NCI-H526 (cell line): Measurements from ENCODE around the gene PTPRN2.
"Not testable (repeated sequence)": the region's sequence is repeated elsewhere in the genome, so short reads cannot be mapped to it uniquely, and the experiment has no call there.

Experiments
- DNase-seq, 2 experiments: peaks; one replicate each; lab custom pipeline; 2025; lab: John Stamatoyannopoulos, UW

The PTPRN2 gene

DNA sequence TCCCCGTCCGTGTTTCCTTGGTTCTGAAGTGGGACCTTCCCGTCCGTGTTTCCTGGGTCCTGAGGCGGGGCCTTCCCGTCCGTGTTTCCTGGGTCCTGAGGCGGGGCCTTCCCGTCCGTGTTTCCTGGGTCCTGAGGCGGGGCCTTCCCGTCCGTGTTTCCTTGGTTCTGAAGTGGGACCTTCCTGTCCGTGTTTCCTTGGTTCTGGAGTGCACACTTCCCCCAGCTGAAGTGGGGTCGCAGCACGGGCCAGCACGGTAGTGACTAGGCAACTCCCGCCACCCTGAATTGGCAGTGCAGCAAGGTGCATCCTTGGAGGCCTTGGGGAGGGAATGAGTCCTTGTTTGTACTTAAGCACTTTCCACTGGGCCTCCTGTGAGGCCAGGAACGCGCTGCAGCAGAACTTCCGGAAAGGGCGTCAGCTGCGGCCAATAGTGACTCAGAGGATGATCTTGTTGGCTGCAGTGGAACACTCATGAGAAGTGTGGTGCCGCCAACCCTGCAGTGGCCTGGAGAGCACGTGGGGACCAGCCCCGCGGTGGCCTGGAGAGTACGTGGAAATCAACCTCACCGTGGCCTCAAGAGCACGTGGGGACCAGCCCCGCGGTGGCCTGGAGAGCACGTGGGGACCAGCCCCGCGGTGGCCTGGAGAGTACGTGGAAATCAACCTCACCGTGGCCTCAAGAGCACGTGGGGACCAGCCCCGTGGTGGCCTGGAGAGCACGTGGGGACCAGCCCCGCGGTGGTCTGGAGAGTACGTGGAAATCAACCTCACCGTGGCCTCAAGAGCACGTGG is 685.6 kb downstream of the PTPRN2 start:
- not testable (repeated sequence) for DNase-seq

DNA sequence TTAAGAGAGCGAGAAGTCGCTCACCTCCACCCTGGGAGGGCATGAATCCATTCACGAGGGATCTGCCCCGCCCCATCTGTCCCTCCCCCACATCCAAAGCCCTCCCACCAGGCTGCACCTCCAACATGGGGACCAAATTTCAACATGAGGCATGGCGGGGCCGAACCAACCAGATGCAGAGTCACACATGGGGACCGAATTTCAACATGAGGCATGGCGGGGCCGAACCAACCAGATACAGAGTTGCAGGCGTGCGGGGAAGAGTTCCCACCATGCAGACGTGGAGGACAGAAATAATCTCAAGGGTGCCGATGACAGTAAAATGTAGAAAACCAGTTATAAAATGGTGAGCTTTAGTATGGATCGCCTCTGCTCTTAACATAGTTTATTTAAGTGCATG is 686.5 kb downstream of the PTPRN2 start:
- DNase-seq: no peak

DNA sequence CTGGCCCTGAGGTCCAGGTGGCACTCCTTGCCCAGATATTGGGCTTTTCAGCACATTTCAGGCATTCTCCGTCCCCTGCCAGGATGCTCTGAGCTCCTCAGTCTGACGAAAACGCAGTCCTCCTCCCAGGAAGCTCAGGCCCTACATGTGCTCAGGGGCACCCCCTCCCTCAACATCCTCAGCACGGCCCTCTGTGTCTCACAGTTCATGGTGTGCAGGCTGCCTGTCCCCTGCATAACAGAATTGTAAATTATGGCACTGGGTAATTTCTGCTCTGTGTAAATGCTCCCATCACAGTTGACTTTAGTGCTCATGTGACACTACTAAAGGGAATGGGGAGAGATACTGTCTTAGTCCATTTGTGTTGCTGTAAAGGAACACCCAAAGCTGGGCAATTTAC is 687.1 kb downstream of the PTPRN2 start:
- DNase-seq: no peak

DNA sequence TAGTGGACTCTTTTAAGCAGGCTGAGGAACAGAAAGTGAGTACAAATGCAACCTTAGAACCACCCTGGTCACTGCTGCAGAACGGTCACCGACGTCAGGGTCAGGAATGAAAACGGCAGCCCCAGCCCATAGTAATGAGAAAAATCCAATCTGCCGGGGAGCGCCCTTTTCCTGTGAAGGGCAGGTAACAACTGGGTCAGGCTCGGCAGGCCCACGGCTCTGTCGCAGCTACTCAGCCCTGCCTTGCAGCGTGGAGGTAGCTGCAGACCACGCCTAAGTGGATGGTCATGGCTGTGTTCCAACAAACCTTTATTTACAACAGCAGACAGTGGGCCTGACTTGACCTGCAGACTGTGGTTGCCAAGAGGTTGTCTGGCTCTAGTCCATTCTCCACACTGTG is 687.6 kb downstream of the PTPRN2 start:
- DNase-seq: no peak

DNA sequence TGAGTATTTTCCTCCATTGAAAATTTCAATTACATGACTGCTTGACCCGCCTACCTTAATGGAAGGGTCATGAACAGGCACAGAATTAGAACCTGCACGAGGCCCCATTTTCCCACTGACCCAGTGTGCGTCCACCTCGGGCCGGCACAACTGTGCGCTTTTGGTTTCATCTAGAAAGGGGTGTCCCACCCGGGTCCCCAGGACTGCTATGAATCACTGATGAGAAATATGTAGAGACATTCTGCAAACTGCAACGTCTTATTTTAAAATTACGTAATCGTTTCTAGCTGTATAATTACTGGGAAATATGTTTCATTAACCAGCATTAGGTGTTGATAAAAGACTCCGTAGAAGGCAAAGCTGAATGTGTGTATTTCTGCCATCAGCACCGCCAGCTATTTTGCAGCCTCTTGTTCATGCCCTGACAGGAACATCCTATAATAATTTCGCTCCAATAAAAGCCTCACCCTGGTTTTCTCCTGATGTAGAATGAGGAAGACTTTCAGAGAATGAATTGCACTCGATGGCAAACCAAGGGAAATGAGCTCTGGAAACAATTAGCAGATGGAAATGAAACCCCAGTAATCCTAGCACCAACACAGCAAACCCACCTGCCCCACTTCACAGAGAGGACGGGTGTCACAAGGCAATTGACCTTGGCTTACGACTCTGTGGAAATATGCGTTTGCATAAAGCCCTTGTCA is 688.7 kb downstream of the PTPRN2 start:
- DNase-seq: peak in 1 of 2 experiments; percentile 14

DNA sequence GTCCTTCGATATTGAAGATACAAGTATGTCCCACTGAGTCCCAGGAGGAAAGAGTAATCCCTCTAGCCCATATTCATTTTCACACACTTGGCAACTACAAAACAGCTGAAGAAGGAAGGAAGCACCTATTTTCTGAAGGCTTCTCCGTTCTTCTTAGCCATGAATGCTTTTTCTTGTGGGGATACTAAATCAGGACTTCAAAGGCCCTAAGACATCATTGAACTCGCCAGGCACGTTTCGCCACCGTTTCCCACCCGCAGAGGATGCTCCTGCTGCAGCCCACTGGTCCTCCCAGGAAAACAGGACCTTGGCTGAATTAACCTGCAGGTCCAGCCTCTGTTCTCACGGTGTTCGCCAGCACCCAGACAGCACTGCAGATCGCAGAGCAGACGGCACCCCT is 689.4 kb downstream of the PTPRN2 start:
- DNase-seq: no peak

DNA sequence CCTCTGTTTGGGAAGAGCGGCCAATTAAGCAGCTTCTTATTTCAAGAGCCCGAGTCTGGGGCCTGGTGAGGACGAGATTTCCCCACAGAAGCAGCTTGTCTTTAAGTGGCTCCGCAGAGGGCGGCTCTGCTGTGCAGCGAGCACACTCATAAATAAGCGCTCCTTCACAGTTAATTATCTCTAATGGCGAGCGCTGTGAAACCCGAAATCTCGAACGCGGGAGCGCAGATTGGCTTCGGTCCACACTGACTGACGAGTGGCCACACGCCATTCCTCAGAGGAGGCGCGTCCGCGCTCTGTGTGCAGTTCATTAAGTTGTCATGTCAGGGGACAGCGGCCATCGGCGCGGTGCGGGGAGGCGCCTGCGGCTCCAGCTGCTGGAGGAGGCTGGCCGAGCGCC is 689.9 kb downstream of the PTPRN2 start:
- DNase-seq: no peak

DNA sequence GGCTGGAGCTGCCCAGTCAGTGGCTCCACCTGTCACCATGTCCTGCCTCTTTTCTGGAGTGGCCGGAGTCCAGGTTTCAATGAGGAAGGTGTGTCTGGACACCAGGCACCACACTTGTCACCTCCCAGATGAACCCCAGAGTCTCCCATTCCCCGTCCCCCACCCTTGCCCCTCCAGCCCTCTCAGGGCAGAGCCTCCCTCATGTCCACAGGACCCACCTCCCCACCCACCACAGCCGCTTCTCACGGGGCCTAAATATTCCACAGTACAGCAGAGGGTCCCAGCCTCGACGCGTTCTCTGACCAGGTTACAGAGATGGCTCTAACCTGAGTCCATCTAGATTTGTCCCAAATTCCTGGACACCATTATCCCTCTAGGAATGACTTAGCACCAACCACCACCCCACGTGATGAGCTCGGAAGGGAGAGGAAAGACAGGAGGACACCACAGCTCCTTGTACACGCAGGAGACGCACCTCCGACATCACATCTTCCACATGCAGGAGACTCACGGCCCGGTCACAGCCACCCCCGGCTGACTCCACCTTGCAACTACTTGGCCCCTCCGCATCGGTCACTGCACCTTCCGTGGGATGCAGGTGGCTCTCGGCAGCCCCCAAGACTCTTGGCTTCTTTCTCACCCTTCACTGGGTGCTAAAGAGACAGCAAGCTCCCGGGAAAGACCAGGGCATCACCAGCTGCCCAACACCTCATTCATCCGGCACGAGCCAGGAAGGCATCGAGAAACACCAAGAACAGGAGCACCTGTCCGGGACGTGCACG is 690.7 kb downstream of the PTPRN2 start:
- no peak for DNase-seq

DNA sequence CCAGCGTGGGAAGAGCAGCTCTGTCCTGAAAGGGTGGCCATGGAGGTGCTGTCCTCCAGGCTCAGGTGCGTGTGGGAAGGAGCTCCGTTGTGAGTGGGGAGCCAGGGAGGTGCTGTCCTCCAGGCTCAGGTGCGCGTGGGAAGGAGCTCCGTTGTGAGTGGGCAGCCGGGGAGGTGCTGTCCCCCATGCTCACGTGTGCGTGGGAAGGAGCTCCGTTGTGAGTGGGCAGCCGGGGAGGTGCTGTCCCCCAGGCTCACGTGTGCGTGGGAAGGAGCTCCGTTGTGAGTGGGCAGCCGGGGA is 691.3 kb downstream of the PTPRN2 start:
- not testable (repeated sequence) for DNase-seq

DNA sequence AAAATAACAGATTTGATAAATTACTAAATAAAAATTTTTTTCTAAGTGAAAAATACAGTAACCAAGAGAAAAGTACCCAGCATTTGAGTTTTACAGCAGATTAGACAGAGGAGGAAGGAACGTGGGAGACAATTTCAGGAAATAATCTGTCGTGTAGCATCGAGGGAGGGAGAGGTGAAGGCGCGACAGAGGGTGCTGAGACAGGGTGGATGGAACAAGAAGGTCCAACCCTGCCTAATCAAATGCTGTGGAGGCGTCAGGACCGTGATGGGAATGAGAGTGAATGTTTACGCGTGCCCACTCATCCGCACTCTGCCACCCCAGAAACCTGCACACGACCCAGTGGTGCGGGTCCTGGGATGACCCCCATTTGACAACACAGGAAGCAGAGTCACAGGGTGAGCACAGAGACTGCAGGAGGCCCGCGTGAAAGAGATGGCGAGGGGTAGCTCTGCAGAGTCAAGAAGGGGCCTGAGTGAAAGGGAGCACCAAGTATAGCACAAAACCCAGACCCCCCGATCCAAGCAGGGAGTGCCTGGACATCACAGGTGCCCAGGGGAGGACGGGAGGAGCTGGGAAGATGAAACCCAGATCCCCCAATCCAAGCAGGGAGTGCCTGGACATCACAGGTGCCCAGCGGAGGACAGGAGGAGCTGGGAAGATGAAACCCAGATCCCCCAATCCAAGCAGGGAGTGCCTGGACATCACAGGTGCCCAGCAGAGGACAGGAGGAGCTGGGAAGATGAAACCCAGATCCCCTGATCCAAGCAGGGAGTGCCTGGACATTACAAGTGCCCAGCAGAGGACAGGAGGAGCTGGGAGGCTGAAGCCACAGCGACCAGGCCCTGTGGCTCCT is 691.9 kb downstream of the PTPRN2 start:
- DNase-seq: no peak

DNA sequence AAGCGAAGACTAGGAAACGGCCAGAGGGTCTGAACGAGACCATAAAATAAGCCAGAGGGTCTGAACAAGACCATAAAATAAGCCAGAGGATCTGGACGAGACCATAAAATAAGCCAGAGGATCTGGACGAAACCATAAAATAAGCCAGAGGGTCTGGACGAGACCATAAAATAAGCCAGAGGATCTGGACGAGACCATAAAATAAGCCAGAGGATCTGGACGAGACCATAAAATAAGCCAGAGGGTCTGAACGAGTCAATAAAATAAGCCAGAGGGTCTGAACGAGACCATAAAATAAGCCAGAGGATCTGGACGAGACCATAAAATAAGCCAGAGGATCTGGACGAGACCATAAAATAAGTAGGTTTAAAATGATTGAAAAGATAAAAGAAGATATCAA is 692.5 kb downstream of the PTPRN2 start:
- DNase-seq: not testable (repeated sequence)

DNA sequence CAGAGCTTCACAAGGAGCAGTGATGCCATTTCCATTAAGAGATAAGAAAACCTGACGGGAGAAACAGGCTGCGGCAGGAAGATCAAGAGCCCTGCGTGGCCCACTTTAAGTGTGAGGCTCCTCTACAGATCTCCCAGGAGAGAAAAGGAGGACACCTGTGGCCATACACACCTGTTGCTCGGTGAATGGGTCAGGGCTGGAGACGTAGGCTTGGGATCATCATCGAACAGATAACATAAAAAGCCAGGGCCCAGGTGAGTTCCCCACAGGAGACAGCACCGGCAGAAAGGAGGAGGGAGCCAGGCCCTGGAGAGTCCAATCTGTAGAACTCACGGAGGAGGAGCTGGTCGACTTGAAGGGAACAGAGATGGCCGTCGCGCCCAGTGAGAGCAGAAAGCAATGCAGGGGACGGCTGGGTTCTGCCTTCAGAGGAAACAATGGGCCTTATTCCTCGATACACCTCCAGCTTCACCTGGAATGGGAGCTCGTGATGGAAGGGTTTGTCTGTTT is 694.0 kb downstream of the PTPRN2 start:
- no peak for DNase-seq

DNA sequence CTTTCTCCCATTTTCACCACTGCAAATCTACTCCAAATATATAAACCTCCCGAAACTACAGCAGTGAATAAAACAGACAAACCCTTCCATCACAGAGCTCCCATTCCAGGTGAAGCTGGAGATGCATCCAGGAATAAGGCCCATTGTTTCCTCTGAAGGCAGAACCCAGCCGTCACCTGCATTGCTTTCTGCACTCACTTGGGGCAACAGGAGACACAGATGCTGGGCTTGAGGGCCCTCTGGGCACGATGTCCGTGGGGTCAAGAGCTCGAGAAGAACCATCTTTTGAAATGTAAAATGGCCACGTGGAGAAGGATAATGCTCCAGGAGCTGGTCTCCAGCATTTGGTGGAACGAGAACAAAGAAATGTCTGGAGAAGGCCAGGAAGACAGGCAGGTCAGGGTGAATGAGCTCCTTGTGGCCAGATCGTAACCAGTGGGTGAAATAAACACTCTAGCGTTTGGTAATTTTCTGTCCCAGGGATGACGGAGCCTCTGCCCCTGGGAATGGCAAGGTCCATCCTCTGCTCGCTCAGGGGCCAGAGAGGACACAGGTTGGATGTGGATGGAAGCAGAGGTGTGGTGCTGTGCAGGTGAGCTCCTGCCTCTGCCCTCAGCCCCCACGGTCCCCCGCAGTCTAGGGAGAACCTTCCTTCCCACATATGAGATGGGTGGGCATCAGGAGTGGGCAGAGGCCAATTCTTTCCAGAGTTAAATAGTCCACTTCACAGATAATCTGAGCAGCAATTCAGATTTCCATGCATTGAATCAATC is 694.7 kb downstream of the PTPRN2 start:
- no peak for DNase-seq

DNA sequence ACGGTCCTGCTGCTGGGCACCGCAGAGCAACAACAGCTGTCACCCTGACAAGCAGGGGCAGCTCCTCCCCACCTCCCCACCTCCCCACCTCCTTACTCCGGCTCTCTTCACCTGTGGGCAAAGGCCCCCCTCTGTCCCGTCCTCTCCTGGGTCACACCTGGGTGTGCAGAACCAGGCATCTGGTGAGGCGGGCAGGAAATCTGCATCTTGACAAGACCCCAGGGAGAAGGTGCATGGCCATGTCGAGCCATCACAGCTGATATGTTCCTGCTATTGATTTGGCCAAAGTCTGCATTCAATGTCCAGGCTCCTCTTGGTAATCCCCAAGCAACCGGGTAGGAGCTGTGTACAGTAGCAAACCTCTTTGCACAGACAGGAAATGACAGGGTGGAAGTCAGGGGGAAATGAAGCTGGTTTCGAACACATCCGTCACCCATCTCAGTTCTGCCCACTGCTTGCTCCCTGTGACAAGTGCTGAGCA is 696.7 kb downstream of the PTPRN2 start:
- DNase-seq: no peak

DNA sequence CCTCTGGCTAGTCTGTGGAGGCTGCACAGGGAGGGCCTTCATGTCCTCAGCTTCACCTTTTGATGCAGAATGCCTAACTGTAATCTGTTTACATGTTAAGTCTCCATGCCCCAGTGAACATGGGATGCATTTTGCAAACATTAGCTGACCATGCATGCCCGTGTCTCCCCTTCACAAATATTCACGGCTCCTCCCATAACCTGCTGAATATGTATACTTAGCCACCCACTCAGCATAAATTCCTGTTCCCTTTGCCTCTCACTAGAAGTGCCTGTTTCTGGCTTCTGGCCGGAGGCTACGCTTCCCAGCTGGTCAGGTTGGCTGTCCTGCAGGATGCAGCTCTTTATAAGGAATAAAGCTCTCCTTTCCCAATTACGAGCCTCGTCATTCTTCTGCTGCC is 698.1 kb downstream of the PTPRN2 start:
- peak in 1 of 2 experiments; percentile 27 for DNase-seq

DNA sequence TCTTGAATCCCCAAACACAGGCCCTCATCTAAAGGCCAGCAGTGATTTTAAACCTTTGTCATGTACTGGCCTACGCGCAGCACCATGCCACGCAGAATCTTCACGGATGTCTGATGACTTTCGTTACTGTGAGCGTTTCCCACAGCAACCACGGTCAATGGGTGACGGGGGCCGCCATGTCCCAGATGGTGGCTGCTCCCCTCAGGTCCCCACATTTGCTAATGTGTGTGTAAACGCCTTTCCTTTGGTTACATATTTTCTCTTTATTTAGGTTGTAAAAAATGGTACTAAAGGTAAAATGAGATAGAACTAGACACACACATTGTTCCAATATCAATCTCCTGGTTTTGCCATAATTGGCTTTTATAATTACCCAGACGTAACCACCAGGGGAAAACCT is 699.0 kb downstream of the PTPRN2 start:
- DNase-seq: no peak

DNA sequence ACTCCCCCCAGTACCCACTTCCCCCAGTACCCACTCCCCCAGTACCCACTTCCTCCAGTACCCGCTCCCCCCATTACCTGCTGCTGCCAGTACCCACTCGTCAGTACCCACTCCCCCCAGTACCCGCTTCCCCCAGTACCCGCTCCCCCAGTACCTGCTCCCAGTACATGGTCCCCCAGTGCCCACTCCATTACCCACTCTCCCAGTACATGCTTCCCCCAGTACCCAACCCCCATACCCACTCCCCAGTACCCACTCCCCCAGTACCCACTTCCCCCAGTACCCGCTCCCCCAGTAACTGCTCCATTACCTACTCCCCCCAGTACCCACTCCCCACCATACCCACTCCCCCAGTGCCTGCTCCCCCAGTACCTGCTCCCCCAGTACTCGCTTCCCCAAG is 700.2 kb downstream of the PTPRN2 start:
- DNase-seq: no peak

DNA sequence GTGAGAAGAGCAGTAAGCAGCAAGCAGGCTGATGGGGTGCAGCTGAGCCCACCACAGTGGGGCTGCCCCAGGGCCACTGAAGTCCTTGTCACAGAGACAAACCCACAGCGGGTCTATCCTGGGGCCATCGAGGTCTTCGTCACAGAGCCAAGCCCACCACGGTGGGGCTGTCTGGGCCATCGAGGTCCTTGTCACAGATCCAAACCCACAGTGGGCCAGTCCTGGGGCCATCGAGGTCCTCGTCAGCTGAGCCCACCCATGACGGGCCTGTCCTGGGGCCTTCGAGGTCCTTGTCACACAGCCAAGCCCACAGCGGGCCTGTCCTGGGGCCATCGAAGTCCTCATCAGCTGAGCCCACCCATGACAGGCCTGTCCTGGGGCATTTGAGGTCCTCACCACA is 700.9 kb downstream of the PTPRN2 start:
- no peak for DNase-seq

DNA sequence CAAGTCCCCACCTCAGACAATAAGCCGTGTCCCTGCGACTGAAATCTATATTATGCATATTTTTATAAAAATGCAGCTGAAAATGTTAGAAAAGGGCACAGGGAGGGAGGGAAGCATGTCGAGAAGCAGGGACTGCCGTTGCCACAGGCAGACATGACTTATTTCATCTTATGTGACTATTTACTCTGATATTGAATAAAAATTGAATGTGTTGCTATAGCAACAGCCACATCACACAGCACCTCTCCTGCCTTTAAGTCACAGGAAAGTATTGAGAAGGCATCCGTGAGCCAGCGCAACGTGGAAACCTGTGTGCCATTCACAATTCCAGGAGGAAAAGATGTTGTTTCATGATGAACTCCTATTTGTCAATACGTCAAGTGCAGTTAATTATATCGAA is 701.4 kb downstream of the PTPRN2 start:
- DNase-seq: no peak

DNA sequence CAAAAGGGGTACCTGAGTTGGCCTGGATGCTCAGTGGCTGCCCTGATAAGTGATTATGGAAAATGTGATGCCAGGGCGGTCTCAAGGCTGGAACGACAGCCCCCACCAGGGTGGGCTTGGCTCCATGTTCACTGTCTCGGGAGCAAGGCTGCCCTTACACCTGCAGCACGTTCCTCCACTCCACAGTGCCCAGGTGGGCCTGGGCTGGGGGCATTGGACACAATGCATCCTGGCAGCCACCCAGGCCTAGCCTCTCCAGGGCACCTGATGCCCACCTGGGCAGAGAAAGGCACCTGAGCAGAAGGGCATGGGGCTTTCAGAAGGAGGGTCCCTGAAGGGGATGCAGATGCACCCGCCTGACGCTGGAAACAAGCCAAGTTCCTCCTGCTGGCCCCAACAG is 702.5 kb downstream of the PTPRN2 start:
- DNase-seq: no peak
